ENCODE results near the gene CLPTM1L. TPM values are rescaled to one million over a fixed set of nuclear protein-coding genes. Genes with fewer than 3 reads are reported as not detected.
A peak's percentile ranks its signal among the peaks of the same experiment; 100 is the strongest.

Gene CLPTM1L
- total and polyA plus RNA-seq, 9 of the 15 experiments (the other 6 are each of a cell fraction or from before 2014, with no cell fraction given): 3.5 to 217 (median 177) TPM

- no peak for TF ChIP-seq ZFP36 (IDR thresholded peaks at IDR 0.05; ENCODE audit: low read depth, low read length, partially characterized antibody)
- TF ChIP-seq ZNF347 (CRISPR knock-in tag; IDR thresholded peaks at IDR 0.05; ENCODE audit: low read depth): no peak
- TF ChIP-seq CUX1 (CRISPR knock-in tag; IDR thresholded peaks at IDR 0.05): no peak
- TF ChIP-seq ESRRA (IDR thresholded peaks at IDR 0.05; ENCODE audit: borderline replicate concordance, low read depth): peak; percentile 53
- no peak for TF ChIP-seq TCFL5 (CRISPR knock-in tag; conservative IDR thresholded peaks at IDR 0.05)
- no peak for TF ChIP-seq RCOR1 (IDR thresholded peaks at IDR 0.05; ENCODE audit: borderline replicate concordance in 1 of 2, low read depth in 2 of 2, low read length in 2 of 2)
- no peak for TF ChIP-seq NFIC (IDR thresholded peaks at IDR 0.05)
- TF ChIP-seq STAT5A (IDR thresholded peaks at IDR 0.05; ENCODE audit: borderline replicate concordance, low read length): no peak
- TF ChIP-seq ZNF280A (IDR thresholded peaks at IDR 0.05; ENCODE audit: low read depth, partially characterized antibody): no peak
- TF ChIP-seq ZBTB11 (CRISPR knock-in tag; IDR thresholded peaks at IDR 0.05): peak in 2 of 3 experiments; percentile 50 to 94; a peak in 3 of 6 replicates
- TF ChIP-seq ZNF707 (CRISPR knock-in tag; conservative IDR thresholded peaks at IDR 0.05): no peak
- TF ChIP-seq ATF1 (CRISPR knock-in tag; IDR thresholded peaks at IDR 0.05): peak; percentile 94
- peak; percentile 99 for TF ChIP-seq ATF1 (tag; IDR thresholded peaks at IDR 0.05)
- no peak for TF ChIP-seq TFAM (CRISPR knock-in tag; conservative IDR thresholded peaks at IDR 0.05)
- TF ChIP-seq SPI1 (IDR thresholded peaks at IDR 0.05; ENCODE audit: borderline replicate concordance, low read depth, low read length): 0 out of 2 replicates have a peak, but pooled peaks have one; percentile 4
Observed at GRCh38 chr5:1344975-1345838, at the start of gene CLPTM1L (continued).

All from K562 (cell line).